Liver (tissue), 3 donors: ENCODE measurements around the gene C1orf21.

Experiments used
- CTCF ChIP-seq: fragments of 150-350 bp; IDR thresholded peaks from 2 replicates; pipeline ENCODE4 v1.5.1; 2017; ENCODE audit warnings: improper control_type of control experiment, low read depth, low read length; ENCODE audit not compliant: missing input control
- EGR1 ChIP-seq, 2 donors: IDR thresholded peaks; 2 replicates each; pipeline ENCODE4 v1.6.1; 2016 to 2018; ENCODE audit warnings: antibody characterized with exemption in 2 of 2, low read depth in 2 of 2
- SP1 ChIP-seq: IDR thresholded peaks from 2 replicates; pipeline ENCODE4 v1.6.1; 2018; ENCODE audit warnings: antibody characterized with exemption, mild to moderate bottlenecking
- ZBTB33 ChIP-seq: IDR thresholded peaks from 2 replicates; pipeline ENCODE4 v1.6.1; 2016; ENCODE audit warnings: antibody characterized with exemption
- donor health status: healthy.
- donor health status: healthy.

GRCh38 chr1:184426278-184426674 lies 39.4 kb downstream of the C1orf21 start:
- TF ChIP-seq SP1 (no peak), ZBTB33 (no peak), EGR1 (IDR thresholded peaks at IDR 0.05; ENCODE audit: low read depth in 2 of 2) (no peak), CTCF (no peak)
